GM18909 (cell line): Measurements from ENCODE around the gene CALML5.
"Not testable (repeated sequence)": the region's sequence is repeated elsewhere in the genome, so short reads cannot be mapped to it uniquely, and the experiment has no call there.

ENCODE experiments used
- ATAC-seq: cut with Tn5 transposase; IDR thresholded peaks from one replicate; pipeline ENCODE4 v1.9.1; 2021; ENCODE audit warnings: mild to moderate bottlenecking; ENCODE audit not compliant: unreplicated experiment, poor library complexity

CALML5 gene

GRCh38 chr10:5486853-5487235 is 12.5 kb downstream of the CALML5 start:
- ATAC-seq = no peak

- no peak for ATAC-seq
Measured at GRCh38 chr10:5485948-5486852, 13.2 kb downstream of the CALML5 start.

- ATAC-seq = no peak
Measured at GRCh38 chr10:5485290-5485689, 14.1 kb downstream of the CALML5 start.

GRCh38 chr10:5484205-5484604 is 15.2 kb downstream of the CALML5 start:
- no peak for ATAC-seq

- ATAC-seq = no peak
Measured at GRCh38 chr10:5482016-5482415, 17.4 kb downstream of the CALML5 start.

- ATAC-seq = no peak
Measured at GRCh38 chr10:5481121-5481520, 18.2 kb downstream of the CALML5 start.

GRCh38 chr10:5480162-5480941 is 19.0 kb downstream of the CALML5 start:
- no peak for ATAC-seq

GRCh38 chr10:5479481-5480161 is 19.7 kb downstream of the CALML5 start:
- ATAC-seq = no peak

- no peak for ATAC-seq
Measured at GRCh38 chr10:5478694-5479305, 20.6 kb downstream of the CALML5 start.

- no peak for ATAC-seq
Measured at GRCh38 chr10:5477948-5478693, 21.2 kb downstream of the CALML5 start.

- no peak for ATAC-seq
Measured at GRCh38 chr10:5476918-5477525, 22.3 kb downstream of the CALML5 start.

- not testable (repeated sequence) for ATAC-seq
Measured at GRCh38 chr10:5475974-5476807, 23.2 kb downstream of the CALML5 start.

GRCh38 chr10:5475088-5475487 is 24.3 kb downstream of the CALML5 start:
- not testable (repeated sequence) for ATAC-seq

- ATAC-seq = not testable (repeated sequence)
Measured at GRCh38 chr10:5474642-5475041, 24.7 kb downstream of the CALML5 start.

- no peak for ATAC-seq
Measured at GRCh38 chr10:5470062-5470751, 29.2 kb downstream of the CALML5 start.

GRCh38 chr10:5469353-5470061 is 29.9 kb downstream of the CALML5 start:
- no peak for ATAC-seq
